NCI-H2081 (cell line): ENCODE measurements around the gene STRBP.

Experiments used
- DNase-seq, 2 experiments: peaks; one replicate each; lab custom pipeline; 2025; lab: John Stamatoyannopoulos, UW

Gene STRBP

GRCh38 chr9:123097430-123098095, 170.8 kb downstream of the STRBP start:
- no peak for DNase-seq

GRCh38 chr9:123096987-123097386, 171.4 kb downstream of the STRBP start:
- DNase-seq = no peak

- no peak for DNase-seq
Measured at GRCh38 chr9:123093141-123093540, 175.2 kb downstream of the STRBP start.

DNA sequence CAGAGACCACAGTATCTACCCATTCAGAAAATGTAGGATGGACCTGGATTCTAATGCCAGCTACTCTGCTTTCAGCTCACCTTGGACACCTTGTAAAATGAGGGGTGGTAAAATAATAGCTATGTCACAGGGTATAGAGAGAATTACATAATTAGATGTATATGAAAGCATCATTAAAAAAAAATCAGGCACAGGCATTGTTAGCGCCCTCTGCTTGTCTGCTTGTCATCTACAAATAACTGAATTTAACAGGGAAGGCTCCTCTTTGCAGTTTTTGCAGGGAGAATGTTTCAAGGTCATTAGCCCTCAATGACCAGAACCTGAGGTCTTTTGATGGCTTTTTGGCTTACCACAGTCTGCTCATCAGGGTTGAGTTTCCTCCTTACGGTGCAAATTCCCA, 176.9 kb downstream of the STRBP start:
- DNase-seq = no peak

GRCh38 chr9:123090956-123091355, 177.4 kb downstream of the STRBP start:
- no peak for DNase-seq

GRCh38 chr9:123090198-123090896, 178.0 kb downstream of the STRBP start:
- DNase-seq = no peak

DNA sequence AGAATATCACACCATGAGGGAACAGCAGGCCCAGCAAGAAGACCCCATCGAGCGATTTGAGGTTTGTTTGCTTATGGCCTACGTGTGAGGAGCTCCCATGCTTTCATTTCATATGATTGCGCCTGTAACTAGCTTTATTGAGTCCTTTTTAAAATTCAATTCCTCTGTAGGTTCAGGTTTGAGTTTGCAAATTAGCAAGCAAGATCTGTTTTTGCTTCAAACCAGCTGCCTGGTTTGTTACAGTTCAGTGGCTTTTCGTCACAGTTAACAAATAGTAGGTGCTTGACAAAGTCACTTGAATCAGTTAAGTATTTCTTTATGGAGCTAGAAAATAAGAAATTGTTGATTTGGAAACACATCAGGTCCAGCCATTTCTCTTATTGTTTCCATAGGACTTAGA, 178.6 kb downstream of the STRBP start:
- DNase-seq = no peak

DNA sequence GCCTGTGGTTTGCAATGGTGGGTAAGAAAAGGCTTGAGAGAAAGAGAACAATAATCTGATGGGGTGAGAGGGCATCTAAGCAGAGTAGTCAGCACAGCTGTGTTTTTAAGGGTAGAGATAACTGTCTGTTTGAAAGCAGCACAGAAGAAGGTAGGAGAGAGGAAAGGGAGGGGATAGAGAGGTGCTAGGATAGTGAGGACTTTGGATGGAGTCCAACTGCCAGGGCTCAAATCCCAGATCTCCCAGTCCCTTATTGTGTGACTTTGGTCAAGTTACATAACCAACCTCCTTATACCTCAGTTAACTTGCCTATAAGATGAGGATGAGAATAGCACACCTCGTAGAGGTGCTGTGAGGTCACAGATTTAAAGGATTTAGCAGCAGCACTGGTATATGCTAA, 179.3 kb downstream of the STRBP start:
- DNase-seq = no peak

DNA sequence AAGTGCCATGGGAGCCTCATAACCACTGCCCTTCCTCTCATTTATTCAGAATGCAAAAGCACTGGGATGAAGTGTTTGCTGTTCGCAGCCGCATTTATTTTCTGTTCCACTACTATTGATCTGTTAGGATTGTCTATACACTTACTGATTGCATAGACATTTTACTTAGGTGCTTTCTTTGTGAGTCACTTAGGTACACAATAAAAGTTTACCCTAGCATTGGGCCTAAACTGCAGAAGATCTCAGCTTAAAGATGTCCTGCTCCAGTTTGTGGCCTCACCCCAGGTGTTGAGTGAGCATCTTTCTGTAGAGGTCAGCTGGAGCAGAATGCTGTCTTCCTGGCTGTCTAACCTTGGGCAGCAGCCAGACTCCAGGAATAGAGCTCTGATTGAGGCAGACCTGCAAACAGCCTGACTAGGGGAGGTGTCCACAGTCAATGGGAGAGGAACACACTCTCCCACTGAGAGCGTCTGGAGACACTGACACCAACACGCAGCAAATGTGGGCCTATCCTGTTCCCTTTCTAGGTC, 181.0 kb downstream of the STRBP start:
- DNase-seq = no peak

DNA sequence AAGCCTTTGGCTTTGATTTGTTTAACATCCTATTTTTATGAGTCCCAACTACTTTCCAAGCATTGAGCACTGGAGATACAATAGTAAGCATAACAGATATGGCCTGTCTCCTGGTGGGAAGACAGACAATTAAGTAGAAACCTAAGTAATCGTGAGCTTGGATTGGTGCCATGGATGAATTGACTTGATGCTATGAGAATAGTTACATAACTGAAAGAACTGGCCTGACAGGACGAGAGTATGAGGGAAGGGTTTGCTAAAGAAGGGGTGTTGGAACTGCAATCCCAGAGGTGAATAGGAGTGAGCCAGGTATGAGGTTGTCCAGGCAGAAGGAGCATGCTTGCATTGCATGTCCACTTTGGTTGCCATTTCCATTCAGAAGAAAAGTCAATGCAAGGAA, 182.5 kb downstream of the STRBP start:
- DNase-seq = no peak

DNA sequence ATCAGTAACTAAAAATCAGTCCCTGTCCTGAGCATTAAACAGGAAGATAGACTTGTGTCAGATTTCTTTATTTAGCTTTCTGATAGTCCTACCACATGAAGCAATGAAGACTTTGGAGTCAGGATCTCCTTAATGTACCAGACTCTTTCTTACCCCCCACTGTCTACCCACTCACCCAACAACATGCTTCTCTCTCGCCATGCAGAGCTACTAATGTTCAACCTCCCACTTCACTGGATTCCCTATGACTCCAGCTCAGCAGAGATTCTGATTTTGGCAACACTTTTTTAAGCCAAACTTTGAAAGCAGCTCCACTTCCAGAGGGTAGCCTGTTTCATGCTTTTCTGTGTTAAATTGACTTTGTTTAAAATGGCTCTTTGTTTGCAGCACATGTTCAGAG, 184.1 kb downstream of the STRBP start:
- no peak for DNase-seq

DNA sequence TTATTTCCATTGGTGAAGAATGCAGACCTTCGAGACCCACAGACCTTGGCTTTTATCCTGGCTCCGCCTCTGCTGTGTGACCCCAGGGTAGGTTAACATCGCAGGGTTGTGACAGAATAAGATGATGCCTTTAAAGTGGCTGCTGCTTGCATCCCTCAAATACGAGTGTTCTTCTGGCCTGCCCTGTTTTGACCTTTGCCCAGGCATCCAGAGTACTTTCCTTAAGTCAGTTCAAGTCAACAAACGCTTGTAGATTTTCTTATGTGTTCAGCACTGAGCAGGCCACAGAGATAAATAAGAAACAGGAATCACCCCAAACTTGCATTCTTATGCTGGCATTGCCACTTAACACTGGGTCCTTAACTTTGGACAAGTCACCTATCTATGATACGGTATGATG, 184.7 kb downstream of the STRBP start:
- DNase-seq = no peak

GRCh38 chr9:123081824-123082223, 186.6 kb downstream of the STRBP start:
- DNase-seq = peak; percentile 16 to 22

DNA sequence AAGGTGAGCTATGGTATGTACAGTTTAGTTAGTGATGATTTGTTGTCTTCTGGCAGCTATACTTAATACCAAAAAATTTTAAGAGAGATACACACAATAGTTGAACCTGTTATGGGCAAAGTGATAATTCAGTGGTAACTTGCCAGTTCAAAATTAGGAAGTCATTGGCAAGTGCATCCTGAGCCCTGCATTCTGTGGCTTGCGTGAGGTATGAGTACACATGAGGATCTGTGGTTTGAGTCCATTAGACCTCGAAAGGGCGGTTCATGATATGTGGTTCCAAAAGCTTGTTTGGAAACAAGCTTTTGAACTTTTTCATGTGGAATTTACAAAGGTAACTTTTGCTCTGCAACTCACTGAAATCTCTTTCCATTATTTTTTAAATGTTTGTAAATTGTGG, 187.9 kb downstream of the STRBP start:
- DNase-seq = no peak

DNA sequence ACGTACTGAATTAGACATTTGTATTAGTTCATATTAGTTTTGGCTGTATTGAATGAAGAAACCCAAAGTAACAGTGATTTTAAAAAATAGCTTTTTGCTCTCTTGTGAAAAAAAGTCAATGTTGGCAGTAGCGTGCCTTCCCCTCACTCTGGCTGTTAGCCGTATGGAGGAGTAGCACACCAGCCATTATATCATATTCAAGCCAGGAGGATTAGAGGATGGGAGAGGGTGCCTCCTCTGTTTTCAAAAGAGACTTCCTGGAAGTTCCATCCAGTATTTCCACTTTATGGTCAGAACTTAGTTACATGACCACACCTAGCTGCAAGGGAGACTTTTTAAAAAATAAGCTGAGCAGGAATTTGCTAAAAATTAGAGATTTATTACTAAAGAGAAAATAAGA, 193.8 kb downstream of the STRBP start:
- no peak for DNase-seq

GRCh38 chr9:123073991-123074422, 194.4 kb downstream of the STRBP start:
- DNase-seq = no peak

DNA sequence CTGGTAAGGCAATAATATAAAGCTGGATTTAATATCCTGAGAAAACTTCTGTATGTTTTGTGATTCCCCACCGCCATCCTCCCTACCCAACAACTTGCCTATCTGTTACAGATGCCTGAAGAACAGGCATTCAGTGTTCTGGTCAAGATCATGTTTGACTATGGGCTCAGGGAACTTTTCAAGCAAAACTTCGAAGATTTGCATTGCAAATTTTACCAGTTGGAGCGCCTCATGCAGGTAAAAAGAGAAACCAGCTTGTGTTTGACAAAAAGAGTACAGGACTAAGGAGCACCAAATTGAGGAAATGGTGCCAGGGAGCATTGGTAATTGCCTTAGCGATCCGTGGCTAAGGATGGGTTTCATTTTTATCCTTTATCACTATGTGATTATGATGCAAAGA, 194.9 kb downstream of the STRBP start:
- DNase-seq = no peak

GRCh38 chr9:123072407-123072995, 195.9 kb downstream of the STRBP start:
- no peak for DNase-seq
